HG03571 (cell line): Measurements from ENCODE around the gene TRAPPC6A.

Source experiments
- ATAC-seq: cut with Tn5 transposase; IDR thresholded peaks from one replicate; pipeline ENCODE4 v1.9.1; 2021; ENCODE audit not compliant: unreplicated experiment

TRAPPC6A gene

DNA sequence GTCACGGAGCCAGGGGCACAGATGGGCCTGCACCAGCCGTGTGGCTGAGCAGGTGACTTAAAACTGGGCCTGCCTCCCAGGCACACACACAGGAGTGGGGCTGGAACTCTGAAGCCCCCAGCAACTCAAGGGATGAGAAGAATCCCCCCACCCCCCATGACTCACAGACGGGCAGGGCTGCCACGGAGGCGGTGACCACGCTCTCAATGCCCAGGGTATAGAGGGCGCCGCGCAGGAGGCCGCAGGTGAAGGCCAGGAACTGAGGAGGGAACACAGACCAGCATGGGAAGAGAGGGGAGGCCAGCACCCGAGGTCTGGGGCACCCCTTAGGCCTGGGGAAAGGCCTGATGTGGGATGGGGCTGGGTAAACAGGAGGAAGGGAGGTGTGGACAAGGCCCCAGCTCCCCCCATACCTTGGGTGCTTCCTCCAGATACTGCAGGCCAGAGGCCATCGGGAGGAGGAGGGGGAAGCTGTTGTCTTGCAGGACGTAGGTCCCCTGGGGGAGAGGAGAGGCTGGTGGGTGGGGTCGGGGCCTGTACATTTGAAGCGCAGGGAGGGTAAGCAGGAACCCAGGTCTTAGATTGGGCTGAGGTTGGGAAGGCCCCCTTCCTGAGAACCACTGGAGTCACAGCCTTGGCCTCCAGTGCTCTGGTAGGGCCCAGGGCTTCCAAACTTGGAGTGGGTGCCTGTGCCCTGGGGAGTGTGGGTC lies 14.1 kb downstream of the TRAPPC6A start:
- no peak for ATAC-seq

DNA sequence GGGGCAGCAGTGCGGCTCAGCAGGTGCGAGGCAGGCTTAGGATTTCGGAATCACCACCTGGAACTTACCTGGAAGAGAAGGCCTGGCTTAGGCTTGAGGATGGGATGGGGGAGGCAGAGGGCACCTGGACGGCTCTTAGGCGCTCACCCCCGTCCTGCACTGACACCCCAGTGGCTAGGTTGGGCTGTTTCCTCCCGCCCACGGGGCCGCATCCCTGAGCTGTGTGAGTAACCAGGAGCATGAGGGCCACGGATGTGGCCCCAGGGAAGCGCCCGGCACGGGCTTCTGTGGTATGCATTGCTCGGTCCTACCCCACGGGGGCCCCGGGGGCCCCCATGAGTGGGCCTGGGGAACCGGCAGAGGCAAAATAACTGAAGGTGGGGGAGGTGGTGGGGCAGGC lies 14.9 kb downstream of the TRAPPC6A start:
- ATAC-seq, result no peak

DNA sequence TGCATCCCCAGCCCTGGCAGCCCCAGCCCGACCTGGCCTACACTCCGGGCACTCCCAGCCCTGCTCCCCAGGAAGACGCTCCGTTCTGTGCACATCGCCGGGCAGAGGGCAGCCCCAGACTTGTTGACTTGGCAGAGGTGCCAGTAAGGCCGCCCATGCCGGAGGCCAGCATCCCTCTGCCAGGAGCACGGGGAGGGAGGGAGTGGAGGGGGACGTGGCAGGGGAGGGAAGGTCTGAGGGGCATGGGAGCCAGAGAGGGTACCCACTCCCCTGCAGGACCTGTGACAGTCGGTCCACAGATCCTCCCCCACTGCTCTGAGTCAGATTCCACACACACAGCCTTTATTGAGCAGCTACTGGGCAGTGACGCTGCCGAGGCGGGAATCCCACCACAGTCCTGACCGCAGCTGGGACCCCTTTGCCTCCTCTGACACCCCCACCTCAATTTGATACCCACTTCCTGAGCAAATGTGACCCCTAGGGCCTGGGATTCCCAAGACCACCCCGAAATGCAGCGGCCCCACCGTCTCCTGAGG lies 15.4 kb downstream of the TRAPPC6A start:
- ATAC-seq, result no peak

DNA sequence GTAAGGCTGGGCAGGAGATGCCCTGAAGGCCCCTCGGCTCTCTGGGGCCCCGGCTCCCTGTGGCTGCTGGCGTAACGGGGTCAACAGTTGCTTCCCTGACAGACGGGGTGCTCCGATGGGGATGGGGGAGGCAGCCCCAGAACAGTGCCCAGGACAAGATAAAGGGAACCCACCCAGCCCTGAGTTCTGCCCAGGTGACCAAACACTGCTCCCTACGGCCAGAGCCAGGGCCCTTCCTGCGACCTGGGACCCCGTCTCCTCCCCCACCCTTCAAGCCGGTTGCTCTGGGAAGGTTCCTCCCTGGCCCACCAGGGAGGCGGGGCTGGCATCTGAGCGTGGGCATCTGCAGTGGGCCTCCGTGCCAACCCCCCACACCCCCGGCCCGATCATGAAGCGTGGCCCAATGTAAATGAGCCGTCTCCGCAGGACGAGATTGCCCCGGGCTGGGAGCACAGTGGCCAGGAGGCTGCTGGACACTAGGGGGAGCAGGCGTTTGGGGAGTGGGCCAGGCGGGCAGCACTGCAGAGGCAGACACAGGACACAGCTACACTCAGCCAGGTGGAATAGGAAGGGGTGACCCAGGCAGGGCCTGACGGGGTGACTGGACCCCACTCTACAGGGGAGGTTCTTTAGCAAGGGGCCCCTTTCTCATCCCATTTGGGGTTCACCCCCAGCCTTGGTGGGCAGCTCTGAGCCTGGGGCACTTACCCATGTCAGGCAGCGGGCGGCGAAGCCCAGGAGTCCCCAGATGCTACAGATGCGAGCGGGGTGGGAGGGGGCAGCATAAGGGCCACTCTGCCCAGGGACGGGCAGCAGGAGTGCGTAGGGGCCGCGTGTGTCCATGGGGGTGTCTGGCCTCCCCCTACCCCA lies 16.1 kb downstream of the TRAPPC6A start:
- no peak for ATAC-seq

DNA sequence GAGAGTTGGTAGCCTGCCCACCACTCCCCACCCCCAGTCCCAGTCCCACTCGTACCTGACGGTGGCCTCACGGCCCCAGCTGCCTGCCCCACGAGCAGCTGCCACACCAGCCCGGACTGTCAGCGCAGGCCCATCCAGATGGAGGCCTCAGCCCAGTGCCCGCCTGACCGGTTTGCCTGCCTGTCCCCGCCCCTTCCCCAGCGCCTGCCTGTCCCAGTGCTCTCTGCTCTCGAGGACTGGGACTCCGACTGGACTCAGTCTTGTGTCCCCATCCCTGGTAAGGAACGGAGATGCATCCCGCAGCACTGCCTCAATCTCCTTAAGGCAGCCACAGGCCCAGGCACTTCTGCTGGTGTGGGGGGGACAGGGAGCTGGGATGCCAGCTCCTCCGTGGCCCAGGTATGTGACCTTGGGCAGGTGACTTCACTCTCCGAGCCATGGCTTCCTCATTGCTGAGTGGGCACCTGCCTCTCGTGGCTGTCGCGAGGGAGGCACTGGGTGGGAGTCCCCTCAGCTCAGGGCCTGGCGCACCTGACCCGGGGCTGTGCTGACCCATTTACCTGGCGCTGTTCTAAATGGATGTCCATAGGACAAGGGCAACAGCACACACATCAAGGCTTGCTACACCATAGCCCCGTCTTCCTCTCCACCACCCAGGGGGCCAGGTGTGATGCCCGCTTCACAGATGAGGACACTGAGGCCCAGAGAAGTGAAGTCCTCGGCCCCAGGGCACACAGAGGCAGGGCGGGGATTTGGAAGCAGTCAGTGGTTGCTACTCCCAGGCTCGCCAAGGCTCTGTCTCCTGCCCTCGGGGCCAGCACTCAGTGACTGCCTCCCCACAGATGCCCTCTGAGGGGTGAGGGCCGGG lies 16.9 kb downstream of the TRAPPC6A start, which contains the start of gene NKPD1:
Gene NKPD1, minus strand, starts transcription at position 113 of the 868 bp plus-strand sequence. CDS start 832 bp downstream, outside the sequence.
- no peak for ATAC-seq

DNA sequence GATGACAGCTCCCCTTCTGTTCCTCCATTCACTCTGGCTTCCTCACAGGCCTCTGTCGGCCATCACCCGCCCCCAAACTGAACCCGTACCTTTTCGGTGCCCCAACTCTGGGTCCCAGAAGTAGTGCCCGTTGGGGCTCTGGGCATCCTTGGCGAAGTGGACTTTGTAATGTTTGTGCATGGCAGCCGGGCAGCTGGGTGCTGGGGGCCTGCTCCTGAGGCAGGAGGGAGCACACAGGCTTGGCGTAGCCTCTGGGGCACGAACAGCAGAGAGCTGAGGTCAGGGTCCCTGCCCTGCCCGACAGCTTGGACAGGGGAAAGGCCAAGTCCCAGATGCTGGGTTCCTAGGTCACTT lies 18.1 kb downstream of the TRAPPC6A start:
- no peak for ATAC-seq

DNA sequence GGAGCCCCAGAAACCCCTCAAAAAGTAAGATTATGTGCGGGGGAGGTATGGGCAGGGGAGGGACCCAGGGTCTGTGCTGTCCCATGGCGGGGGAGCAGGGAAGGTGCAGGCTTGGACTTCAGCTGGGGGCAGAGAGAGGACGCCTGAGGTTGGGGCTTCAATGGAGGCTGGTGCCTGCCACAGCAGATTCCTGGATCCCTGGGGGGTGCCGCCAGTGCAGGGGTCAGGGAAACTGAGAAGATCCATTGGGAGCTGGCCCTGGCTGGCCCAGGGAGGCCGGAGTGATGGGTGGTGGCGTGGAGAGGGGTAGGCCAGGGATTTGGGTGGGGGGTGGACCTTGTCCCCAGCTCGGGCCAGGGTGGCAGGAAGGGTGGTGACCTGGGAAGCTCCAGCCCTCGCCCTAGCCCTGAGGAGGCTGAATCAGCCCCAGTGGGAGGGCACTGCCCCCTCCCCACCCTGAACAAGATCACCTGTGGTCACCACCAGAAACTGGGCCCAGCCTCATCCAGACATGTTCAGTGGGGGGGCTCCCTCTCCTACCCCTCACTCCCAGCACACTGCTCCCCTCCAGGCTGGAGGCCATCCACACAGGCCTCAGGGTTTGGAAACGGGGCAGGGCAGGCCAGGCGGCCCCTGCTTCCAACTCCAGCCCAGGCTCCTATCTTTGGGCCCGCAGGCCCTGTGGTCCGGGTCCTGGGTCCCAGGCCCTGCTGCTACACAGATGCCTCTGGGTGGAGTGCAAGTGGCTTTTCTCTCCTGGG lies 18.6 kb downstream of the TRAPPC6A start:
- no peak for ATAC-seq

DNA sequence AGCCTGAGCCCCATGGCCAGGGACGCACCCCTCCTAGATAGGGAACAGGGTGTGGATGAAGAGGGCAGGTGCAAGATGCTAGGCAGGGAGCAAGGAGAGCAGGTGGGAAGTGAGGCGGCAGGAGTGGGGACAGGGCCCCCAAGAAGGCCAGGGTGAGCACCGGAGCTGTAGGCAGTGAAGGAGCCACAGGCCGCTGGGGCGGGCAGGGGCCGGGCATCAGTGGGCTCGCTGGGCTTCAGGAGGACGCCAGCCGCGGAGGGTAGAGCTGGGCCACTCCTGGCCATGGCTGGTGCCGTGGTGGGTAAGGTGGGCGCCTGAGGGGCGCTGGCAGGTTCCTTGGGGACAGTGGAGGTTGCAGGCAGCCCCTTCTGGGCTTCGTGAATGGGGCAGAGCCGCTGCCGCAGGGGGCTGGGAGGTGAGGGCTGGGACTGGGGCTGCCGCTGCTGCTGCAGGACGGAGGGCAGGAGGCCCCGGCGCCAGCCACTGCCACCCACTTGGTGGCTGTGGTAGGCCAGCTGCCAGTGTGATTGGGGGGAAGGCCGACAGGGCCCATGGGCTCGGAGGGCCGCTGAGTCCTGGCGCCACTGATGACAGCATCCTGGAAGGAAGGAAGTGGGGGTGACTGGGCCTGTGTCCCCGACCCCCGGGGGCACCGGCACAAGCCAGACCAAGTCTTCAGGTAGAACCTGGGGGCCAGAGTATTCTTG lies 19.4 kb downstream of the TRAPPC6A start:
- no peak for ATAC-seq

DNA sequence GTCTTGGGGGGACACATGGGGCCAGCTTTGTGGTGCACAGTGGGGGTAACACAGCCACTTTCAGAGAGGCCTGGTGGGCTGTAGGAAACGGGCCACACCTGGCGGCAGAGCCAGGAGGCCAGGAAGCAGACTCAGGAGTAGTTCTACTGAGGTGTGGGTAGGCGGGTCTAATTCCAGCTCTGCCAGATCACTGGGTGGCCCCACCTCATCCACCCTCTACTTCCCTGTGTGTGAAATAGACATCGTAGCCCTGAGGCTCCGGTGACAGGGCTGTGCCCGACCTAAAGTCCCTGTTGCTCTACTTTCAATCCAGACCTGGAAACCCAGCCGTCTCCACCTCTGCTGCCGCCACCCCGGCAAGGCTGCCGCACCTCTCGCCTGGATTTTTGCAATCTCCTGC lies 21.3 kb downstream of the TRAPPC6A start:
- no peak for ATAC-seq

DNA sequence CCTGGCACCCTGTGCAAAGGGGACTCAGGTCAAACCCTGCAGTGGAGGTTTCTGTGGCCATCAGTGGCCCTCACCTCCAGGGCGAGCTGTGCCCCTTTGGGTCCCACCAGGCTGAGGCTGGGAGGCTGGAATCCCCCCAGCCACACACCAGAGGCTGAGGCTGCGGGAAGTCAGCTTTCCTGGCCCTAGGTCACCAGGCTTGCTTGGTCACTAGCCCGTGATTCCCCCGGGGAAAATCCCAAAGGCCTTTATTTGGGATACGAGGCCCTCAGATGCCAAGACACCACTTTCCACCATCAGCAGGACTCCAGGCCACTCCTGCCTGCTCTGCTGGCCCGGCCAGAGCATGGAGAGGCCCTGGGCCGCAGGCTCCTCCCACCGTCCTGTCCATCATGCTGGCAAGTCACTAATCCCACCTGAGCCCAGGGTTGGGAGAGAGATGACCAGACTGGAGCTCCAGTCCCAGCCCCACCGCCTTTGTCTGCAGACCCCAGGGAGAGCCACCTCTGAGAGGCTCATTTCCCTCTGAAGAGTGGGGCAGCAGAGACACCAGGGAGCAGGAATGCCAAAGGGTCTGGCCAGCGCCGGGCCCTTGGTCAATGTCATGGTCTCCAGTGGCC lies 21.9 kb downstream of the TRAPPC6A start:
- ATAC-seq, result no peak

DNA sequence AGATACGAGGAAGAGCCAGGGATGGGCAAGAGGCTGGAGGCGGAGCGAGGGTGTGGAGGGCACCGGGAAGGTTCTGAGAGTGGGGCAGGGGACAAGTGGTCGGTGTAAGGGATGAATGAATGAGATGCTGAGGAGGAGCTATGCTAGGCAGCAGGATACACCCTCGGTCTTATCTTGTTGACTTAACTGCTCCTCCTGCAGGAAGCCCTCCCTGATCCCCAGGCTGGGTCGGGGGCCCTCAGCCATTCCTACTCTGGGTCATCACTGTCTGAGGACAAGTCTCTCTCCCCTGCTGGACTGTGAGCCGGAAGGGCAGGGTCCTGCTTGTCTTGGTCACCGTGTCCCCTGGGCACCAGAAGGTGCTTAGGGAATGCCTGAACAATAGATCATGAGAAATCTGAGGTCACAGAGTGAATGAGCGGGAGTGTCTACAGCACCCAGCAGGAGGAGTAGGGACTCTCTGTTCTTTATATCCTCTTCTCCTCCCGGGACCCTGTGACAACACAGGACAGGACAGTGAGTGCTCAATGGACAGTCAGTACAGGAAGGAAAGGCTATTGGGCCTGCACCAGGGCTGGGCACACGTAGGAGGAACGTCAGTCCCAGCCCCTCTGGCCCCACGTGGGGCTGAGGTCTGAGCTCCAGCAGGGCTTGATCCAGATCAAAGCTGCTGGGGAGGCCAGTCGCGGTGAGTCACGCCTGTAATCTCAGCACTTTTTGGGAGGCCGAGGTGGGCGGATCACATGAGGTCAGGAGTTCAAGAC lies 23.8 kb downstream of the TRAPPC6A start:
- no peak for ATAC-seq

DNA sequence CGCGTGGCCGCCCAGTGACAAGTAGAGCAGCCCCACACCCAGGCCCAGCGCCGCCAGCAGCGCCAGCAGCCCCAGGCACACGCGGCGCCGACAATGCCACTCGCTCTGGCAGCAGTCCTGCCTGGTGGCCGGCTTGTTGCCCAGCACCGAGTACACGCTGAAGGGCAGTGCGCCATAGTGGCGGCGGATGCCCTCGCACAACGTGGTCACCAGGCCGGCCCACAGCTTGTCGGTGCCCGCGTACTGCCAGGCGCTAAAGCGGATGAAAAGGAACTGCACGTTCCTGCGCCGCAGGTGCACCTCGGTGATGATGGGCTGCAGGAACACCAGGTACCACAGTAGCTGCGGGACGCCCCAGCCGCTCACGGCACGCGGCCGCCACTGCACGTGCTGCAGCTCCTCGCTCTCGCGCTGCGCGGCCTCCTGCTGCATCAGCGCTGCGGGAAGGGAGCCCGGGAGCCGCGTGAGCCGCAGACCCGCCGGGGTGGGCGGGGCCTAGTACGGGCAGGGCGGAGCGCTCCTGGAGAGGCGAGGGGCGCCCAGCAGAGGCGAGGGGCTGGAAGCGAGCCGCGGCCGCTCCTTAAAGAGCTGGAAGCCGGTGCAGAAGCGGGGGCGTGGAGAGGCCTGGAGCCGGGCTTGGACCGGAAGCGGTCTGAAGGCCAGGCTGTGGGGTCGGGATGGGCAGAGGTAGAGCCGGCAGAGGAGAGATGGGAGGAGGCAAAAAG lies 24.5 kb downstream of the TRAPPC6A start:
- no peak for ATAC-seq

DNA sequence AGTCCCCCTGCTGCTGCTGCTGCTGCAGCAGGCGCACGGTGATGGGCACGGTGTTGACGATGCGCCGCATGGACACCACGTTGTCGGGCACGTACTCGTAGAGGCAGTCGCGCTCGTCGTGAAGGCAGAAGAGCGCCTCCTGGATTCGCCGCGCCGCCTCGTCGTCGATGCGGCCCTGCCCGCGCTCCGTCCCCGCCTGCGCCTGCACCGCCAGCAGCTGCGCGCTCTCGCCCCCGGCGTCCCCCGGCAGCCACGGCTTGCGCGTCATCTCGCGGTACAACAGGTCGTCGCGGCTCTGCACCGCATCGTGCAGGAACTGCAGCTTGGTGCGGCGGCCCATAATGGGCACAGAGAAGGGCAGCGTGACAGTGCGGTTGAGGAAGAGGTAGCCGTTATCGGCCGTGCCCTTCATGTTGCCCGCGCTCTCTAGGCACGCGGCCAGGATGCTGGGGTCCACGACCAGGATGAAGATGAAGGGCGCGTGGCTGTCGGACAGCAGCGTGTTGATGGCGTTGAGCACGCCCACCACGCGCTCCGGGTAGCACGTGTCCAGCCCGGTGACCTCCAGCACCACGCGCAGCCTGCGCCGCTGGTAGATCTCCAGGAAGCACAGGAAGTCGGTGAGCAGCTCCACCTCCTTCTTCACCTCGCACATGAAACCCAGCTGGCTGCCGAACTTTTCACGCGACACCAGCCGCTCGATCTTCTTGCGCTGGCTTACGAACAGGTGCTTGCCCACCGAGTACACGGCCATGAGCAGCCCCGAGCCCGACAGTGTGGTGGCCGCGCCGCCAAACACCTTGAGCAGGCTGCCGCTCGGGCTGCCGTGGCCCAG lies 25.3 kb downstream of the TRAPPC6A start:
- no peak for ATAC-seq

DNA sequence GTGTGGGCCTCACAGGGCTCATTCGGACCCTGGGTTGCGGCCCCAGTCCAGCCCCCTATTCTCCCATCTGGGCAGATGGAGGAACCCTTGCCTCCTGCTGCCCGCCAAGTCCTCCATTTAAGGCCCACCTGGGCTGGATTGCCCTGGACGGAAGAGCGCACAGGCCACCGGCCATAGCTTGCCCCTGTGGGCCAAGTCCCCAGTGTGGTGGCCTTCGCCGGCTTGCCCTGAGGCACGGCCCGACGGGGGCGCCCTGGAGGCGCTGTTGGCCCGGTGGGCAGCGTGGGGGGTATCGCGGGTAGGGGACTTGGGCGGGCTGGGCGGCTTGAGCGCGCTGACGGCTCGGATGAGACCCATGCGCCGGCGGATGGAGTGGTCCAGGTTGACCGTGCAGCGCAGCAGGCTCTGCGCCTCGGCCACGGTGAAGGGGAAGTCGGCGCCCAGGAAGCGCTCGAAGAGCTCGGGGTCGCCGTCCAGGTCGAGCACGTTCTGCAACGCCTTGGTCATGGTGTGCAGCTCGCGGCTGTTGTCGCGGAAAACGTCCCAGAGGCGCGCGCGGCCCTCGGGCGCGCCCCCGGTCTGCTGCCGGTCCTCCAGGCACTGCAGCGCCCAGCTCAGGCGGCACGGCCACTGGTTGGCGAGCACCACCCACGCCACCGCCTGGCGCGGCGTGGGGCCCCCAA lies 26.1 kb downstream of the TRAPPC6A start:
- no peak for ATAC-seq

DNA sequence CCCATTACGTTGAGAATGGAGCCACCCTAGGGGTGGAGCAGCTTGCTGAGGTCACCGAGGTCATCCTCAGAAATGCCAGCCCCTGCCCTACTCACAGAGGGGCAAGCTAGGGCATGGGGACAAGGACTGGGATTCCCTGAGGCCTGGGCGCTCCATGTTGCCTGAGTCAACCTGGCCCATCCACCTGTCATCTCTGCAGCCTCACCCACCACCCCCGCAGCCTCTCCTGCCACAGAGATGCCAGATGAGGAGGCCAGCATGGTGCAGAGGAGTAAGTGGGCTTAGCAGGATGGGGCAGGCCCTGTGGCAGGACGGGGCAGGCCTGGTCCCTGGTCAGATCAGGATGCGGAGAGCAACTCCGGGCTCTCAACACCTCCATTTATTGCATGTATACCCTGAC lies 26.7 kb downstream of the TRAPPC6A start:
- ATAC-seq, result no peak

DNA sequence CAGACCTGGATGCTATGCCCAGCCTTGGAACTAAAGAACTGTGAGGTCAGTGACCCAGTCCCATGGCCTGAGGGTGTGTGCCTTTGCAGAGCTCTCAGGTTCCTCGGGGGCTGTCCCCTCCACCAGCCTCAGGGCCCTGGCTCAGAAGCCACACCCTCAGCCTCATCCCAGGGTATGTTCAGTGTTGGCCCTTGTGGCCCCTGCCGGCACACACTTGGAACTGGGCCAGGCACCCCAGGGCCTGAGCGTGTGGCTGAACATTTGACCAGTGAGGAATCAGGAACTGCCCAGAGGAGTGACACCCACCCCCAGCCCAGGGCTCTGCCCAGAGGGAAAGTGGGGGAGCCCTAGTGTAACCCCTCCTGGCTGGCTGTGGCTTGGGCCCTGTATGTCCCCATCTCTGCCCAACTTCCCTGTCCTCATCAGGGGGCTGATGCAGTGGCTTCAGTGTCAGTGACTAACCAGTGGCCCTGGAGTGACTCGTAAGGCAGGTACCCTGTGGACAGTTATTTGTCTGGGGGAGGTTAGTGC lies 27.2 kb downstream of the TRAPPC6A start:
- ATAC-seq, result no peak
